Medulla oblongata (tissue), 1 donor: ENCODE measurements around the gene METTL16.

Experiments
- DNase-seq: peaks from one replicate; pipeline ENCODE4 v3.0.0-alpha.2; 2015; ENCODE audit errors: extremely low spot score

METTL16 gene

GRCh38 chr17:2414446-2415064 lies 97.1 kb downstream of the METTL16 start:
- no peak for DNase-seq

DNA sequence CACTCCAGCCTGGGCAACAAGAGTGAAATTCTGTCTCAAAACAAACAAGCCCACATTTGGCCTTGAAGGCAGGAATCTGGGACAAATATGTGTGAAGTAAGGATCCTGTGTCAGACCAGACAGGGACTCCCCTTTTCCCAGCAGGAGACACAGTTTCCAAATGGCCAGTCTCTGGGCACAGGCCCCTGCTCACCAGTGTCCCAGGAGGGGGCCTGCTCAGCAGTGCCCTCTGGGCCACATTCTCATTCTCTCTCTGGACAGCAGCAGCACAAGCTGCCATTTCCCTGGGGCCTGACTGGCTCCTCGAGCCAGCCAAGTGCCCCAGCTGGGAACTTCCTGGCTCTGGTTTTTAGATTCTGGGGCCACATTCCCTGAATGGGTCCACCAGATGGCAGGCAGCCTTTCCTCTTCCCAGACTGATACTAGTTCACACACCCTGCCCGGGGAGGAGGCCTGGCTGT lies 99.1 kb downstream of the METTL16 start:
- peak; percentile 74 for DNase-seq

DNA sequence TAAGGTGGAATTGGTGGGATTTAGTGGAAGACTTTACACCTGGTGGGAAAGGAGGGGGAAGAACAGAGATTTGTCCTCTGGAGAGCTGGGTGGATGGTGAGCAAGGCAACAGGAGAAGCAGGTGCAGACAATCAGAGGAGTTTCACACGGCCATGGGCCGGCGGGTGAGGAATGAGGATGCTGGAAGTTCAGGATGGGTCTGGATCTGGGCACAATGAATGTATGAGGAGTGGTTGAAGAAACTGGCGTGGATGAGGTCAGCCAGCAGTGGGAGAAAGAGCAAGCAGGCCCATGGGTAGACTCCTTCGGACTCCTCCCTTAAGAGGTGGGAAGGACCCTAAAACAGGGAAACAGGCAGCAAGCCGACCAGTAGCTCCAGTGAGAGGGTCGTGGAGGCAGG lies 100.7 kb downstream of the METTL16 start:
- no peak for DNase-seq

GRCh38 chr17:2406903-2407790 lies 104.5 kb downstream of the METTL16 start:
- no peak for DNase-seq

GRCh38 chr17:2406271-2406902 lies 105.3 kb downstream of the METTL16 start:
- DNase-seq = no peak

DNA sequence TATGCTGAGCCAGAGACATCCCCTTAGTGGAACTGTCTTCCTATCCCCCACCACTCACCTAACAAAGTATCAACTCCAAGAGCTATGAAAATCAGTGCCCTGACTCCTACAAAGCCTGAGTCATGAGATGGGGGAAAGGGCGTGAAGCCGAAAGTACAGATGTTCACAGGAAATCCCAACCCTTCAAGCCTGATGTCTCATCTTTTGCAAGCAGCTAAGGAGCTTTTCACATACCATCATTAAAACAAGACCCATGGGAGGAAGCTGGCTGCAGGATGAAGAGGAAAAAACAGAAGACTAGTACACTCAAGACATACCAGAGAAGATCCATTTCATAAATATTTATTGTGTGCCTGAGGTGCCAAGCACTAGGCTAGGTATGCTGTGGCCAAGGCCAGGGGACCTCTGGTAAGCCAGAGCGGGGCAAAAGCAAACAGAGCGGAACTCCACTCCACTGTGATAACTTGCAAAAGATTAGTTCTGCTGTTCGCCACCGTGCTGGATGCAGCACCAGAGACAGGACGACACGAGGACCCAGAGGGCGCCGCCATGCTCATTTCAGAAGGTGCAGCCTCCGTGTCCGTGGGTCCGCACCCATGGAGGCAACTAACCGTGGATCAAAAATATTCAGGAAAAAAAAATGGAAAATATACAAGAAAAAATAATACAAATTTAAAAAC lies 106.3 kb downstream of the METTL16 start:
- no peak for DNase-seq

DNA sequence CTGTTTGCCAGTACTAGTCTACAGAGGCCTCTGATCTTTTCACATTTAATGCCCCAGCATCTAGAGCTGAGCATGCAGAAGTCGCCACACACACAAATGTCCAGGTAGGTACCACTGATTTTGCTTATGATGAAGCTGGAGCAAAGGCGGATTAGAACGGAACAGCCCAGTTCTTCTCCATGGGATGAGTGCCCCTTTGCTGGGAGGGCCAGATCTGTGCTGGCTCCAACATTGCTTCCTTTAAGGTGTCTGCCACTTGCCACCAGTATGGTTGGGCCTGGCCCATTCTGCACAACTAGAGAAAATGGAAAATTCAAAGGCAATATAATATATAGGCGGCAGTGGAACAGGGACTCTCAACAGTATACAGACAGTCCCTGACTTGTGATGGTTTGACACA lies 108.6 kb downstream of the METTL16 start:
- no peak for DNase-seq

DNA sequence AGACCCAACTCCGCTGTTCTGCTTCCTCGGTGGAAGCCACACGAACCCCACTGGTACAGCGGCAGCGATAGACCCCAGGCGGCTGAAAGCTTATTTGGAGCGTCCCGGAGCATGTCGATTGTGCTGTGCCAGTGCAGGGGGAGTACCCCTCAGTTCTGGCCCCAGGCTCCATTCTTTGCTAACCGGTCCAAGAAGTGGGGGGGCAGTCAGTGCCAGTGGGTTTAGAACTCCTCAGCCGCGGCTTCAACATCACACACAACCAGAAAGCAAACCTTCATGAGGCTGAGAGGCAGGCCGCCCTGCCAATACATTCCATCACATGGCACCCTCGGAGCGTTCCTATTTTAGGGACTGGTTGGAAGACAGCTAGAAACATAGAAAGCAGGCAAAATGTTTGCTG lies 109.1 kb downstream of the METTL16 start:
- DNase-seq = no peak

- peak; percentile 99 for DNase-seq
These were observed 110.1 kb downstream of the METTL16 start for GRCh38 chr17:2401426-2402221.

DNA sequence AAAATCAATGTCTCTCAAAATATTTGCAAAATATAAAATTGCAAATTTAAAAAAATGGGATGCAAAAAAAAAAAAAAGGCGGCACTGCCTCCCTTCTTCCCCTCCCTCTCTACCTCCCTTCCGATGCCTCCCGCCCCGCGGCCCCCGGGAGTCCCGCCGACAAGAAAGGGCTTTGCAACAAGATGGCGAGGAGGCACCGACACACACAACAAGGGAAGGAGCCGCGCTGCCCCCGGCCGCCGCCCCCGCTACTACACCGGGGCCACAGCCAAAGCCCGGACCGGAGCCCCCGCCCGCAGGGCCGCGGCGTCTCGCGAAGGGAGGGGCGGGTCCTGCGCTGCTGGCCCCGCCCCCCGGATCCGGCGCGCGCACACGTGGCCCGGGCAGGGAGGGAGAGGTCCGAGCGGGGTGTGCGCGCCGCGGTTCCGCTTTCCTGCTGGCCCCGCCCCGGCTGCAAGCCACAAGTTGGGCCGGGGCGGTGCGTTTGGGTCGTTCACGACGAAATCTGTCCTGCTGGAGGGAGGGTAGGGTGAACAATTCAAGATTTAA lies 110.7 kb downstream of the METTL16 start, which contains the start of gene MNT:
MNT (minus strand) TSS at position 184 of the 549 bp plus-strand sequence. CDS start 348 bp downstream, outside the sequence.
- peak; percentile 95 for DNase-seq

DNA sequence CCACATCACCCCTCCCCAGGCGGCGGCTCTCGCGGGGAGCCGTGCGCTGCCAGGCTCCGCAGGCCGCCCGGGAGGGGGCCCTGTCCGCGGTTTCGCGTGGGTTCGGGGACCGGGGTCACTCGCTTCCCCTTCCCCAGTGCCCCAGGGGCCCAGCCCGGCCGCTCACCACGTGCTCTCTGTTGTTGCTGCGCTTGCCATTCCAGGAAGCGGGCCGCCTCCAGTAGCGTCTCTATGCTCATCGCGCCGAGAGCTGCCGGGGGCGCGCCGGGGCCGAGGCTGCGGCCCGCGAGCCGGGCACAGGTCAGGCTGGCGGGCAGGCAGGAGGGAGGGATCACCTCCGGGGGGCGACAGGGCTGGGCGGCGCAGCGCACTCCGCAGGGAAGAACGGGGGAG lies 111.2 kb downstream of the METTL16 start:
- no peak for DNase-seq

DNA sequence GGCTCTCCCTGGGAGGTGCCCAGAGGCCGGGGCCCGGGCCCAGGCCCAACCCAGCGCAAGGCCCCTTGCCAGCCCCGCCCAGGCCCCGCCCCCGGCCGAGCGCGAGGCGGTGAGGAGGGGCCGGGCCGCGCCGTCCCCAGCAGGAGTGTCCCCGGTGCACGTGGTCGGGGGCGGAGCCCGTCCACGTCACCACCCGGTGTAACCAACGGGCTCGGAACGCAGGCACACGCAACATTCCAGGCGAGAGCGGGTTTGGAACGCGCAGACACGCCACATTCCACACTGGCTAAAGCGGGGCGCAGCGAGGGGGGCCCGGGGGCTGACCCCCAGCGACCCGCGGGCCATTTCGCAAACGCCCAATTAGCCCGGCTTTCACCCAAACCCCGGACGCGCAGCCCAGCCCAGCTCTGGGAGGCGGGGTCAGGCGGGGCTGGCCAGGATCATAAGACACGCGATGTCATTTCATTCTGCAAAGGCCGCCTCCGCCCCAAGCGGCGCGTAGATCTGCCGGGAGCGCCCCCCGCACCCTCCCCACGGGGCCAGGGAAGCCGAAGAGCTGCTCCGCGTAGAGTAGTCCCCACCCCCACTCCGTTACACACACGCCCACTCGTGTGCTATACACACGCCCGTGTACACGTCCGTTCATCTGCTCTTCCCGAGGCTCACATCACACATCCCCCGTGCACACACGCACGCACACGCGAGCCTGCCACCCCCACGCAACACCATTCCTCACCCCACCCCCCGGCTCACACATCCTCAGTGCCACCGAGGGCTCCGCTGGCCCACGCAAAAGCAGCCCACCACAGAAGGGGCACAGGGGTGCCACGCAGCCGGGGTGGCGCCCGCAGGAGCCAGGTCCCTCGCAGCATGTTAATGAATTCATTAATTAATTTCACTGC lies 111.9 kb downstream of the METTL16 start:
- DNase-seq = peak; percentile 98

DNA sequence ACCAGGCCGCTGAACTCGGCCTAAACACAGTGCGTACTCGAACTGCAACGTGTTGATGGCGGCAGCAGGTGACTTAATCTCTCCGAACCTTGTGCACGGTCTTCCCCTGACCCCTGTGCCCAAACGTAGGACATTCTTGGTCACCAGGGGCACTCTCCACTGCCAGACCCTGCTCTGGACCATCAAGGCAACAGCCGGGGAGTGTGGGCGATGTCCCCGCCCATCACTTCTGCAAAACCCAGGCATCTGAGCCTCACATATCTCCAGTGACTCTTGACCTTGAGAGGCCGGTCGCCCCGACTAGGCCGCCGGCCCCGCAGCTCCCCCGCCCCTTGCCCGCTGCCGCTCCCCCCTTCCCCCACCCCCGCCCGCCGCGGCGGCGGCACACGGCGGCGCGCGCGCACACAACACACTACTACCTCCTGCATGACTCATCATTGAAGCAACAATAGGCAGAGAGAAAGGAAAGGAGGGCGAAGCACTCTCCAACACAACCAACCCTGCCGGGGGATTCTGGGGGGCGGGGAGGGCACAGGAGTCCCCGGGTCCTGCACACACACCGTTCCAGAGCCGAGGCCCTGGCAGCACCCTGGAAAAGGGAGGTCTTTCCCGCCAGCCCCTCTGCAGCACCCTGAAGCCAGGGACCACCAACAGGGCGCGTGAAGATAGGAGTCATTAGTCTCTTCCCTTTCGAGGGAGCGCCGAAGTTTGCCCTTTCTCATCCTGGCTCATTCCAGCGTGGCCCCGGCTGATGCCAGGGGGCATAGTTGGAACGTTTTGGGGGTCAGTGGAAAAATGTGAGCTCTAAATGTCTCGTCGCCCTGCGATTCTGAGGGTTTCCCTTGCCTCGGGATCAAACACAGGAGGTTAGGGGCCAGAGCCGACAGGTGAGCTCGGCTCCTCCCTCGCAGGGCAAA lies 112.8 kb downstream of the METTL16 start:
- peak; percentile 66 for DNase-seq

DNA sequence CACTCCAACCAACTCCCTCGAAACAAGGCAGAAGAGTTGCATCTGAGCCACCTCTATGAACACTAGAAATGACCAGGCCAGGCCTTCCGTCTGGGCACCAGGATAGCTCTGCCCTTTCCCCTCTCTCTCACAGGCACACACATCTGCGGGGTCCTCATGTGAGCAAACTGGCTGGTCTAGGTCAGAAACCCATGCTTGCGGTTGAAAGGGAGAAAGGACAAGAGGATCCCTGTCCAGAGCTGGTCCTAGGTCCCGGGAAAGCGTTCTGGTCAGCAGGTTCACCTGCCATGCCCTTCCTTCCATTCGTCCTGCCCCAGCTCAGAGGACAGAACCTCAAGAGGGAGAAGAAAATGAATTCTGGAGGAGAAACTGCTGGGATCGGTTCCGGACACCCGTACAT lies 113.5 kb downstream of the METTL16 start:
- no peak for DNase-seq

GRCh38 chr17:2397247-2398171 lies 114.2 kb downstream of the METTL16 start:
- DNase-seq = no peak

DNA sequence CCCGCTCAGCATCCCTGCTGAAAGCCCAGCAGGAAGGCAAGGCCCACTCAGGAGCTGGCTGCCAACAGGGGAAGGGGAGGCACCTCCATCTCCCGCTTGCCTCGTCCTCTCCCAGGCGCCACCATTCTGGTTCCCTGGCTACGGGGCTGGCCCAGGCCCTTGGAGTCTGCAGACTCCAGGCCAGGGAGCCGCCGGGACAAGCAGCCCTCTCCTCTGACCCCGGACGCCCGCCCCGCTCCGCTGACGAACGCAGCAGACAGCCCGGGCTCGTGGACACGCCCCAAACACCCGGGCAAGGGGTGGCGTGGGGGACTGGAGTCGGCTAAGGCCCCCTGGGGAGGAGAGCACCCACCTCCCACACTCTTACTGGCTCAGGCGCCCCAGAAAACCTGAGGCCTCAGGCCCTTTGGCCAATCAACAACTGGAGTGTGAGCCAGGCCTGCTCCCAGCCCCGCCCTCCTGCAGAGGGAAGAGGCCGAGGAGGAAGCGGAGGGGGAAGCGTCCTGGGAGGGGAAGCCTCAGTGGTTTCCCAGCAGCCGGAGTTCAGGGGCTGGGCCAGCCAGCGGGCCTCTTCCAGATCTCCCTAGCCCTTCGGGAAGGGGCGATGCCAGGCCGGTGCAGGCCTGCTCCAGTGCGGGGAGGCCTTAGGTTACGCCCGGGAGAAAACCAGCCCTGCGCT lies 115.0 kb downstream of the METTL16 start:
- peak; percentile 90 for DNase-seq

- no peak for DNase-seq
These were observed 115.5 kb downstream of the METTL16 start for GRCh38 chr17:2396192-2396567.
